Fibroblast of mammary gland (primary cell): Measurements from ENCODE around the gene MMP19.
"Not testable (repeated sequence)": the region's sequence is repeated elsewhere in the genome, so short reads cannot be mapped to it uniquely, and the experiment has no call there.

ENCODE experiments used
- DNase-seq: peaks from one replicate; pipeline ENCODE4 v3.0.0-alpha.2; 2010; ENCODE audit warnings: low read depth
- H3K4me3 ChIP-seq: 2 replicates; pipeline ENCODE4 v1.5.1; 2011; ENCODE audit warnings: low read depth, mild to moderate bottlenecking, low read length, moderate library complexity; ENCODE audit not compliant: control insufficient read depth
- TF ChIP-seq, protein P1 (sequence below): conservative IDR thresholded peaks from 2 replicates; pipeline ENCODE4 v1.5.1; 2011; ENCODE audit warnings: low read depth, low read length, inconsistent platforms; ENCODE audit not compliant: control insufficient read depth, insufficient read depth

MMP19 gene, protein sequence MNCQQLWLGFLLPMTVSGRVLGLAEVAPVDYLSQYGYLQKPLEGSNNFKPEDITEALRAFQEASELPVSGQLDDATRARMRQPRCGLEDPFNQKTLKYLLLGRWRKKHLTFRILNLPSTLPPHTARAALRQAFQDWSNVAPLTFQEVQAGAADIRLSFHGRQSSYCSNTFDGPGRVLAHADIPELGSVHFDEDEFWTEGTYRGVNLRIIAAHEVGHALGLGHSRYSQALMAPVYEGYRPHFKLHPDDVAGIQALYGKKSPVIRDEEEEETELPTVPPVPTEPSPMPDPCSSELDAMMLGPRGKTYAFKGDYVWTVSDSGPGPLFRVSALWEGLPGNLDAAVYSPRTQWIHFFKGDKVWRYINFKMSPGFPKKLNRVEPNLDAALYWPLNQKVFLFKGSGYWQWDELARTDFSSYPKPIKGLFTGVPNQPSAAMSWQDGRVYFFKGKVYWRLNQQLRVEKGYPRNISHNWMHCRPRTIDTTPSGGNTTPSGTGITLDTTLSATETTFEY

DNA sequence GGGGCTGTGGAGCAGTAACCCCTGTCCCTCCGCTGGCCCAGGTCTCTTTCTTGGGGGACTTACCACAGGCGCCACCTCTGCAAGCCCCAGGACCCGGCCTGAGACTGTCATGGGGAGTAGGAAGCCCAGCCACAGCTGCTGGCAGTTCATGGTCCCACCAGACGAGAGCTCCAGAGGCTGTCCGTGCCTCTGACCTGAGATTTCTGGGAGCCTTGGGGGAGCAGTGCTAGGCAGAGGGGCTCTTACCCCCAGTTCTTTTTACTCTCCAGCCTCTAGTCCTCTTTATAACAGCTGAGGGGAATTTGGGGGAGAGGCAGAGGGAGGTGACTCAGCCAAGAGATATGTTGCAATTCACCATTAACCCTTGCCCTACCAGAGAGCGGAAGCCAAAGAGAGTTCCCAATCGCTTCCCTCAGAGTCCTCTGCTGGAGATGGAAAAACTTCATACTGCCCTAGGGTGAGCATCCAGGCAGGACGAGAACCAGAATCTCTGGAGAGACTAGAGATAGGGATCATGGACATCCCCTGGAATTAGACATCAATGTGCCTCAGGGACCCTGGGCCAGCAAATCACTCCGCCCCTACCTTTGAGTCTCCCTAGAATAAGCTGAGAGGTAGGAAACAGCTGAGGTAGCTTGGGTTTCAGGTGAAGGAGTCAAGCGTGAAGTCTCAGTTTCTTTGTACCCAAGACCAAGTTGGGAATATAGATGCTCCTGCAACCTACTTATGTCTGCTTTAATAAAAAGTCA lies at the start of gene MMP19:
TSS of gene MMP19 (minus strand) at position 256 of the 749 bp plus-strand sequence. CDS start at position 150, 106 bp downstream.
- peak within 1 kb of the TSS; percentile 76 for H3K4me3 ChIP-seq
- DNase-seq = peak; percentile 88
- TF ChIP-seq, protein P1, sequence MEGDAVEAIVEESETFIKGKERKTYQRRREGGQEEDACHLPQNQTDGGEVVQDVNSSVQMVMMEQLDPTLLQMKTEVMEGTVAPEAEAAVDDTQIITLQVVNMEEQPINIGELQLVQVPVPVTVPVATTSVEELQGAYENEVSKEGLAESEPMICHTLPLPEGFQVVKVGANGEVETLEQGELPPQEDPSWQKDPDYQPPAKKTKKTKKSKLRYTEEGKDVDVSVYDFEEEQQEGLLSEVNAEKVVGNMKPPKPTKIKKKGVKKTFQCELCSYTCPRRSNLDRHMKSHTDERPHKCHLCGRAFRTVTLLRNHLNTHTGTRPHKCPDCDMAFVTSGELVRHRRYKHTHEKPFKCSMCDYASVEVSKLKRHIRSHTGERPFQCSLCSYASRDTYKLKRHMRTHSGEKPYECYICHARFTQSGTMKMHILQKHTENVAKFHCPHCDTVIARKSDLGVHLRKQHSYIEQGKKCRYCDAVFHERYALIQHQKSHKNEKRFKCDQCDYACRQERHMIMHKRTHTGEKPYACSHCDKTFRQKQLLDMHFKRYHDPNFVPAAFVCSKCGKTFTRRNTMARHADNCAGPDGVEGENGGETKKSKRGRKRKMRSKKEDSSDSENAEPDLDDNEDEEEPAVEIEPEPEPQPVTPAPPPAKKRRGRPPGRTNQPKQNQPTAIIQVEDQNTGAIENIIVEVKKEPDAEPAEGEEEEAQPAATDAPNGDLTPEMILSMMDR = no peak

DNA sequence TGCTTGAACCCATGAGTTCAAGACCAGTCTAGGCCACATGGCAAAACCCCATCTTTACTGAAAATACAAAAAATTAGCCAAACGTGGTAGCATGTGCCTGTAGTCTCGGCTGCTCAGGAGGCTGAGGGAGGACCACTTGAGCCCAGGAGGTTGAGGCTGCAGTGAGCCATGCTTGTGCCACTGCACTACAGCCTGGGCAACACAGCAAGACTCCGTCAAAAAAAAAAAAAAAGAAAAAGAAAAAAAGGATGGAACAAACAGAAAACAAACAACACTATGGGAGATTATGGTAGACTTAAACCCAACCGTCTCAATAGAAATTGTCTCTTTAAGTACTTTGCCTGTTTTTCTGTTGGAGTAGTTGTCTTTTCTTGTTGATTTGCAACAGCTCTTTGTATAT lies 48.6 kb upstream of the MMP19 start:
- DNase-seq = no peak
- H3K4me3 ChIP-seq = no peak overlapping the region
- TF ChIP-seq, protein P1 = no peak

DNA sequence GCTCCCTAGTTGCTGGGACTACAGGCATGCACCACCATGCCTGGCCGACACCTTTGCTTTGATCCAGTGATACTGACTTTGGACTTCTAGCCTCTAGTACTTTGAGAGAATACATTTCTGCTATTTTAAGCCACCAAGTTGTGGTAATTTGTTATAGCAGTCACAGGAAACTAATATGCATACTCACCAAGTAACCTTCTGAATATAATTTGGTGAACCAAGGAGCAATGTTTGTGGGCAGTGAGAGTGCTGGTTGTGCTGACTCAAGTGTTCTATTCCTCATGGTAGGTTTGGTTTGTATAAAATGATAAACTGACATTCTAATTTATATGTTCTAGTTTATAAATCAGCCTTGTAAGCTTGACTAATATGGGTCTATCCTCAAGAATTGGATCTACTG lies 42.4 kb upstream of the MMP19 start:
- H3K4me3 ChIP-seq = no peak overlapping the region
- peak; percentile 17 for DNase-seq
- TF ChIP-seq, protein P1 = no peak

DNA sequence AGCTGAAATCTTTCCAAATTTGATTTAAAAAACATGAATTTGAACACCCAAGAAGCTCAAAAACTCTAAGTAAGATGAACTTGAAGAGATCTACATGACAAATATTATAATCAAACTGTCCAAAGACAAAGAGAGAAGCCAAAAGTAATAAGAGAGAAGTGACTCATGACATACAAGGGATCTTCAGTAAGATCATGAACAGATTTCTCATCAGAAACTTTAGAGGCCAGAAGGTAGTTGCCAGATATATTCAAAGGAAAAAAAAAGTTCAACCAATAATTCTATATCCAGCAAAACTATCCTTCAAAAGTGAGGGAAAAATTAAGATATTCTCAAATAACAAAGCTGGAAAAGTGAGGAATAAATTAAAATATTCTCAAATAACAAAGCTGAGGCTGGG lies 35.1 kb upstream of the MMP19 start:
- TF ChIP-seq, protein P1 = no peak
- DNase-seq = peak; percentile 7
- H3K4me3 ChIP-seq = no peak overlapping the region

DNA sequence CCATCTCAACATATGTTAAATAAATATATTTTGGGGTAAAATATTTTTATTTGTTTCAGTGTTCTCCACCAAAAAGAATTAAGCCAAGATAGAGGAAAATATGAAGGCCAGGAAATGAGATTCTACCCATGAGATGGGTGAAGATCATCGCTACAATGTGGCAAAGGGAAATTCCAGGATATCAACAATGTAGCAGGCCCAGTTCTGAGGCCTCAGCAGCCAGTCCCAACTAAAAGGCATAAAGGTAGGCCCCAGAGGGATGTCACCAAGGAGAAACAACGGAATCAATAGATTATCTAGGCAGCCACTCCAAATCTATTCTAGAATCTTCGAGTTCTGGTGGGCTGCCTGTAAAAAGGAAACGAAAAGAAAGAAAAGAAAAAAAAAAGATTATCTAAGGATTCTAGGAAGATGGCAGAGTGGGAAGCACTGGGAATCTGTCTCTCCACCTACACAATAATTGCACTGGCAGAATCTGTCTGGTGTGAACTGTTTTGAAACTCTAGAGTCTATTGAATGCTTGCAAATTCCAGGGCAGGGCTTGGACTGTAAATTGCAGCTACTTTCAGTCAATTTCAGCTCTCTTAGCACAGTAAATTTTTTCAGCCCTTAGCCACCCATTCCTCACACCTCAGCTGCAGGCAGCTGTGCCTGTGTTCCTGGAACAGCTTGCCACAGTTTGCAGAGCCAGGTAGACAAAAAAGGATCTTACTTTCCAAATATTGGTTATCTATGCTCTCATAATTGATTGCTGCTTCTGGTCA lies 33.1 kb upstream of the MMP19 start:
- TF ChIP-seq, protein P1 = no peak
- no peak for DNase-seq
- no peak overlapping the region for H3K4me3 ChIP-seq

DNA sequence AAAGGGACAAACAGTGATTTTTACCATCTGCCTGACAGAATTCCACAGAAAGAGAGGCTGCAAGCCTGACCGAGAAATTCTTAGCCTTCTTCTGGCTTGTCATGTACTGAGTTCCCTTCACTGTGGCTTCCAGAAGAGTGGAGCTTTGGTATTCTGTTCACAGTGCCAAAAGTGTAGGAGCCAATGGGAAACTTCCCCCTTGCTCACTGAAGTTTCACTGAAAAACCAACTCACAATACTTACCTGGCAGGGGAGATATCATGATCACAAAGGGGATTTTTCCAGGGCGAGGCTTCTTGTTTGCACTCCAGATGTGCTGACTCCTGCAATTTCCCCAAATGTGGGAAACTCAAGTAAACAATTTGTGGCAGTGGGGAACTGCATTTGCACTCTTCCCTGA lies 31.7 kb upstream of the MMP19 start:
- H3K4me3 ChIP-seq = no peak overlapping the region
- DNase-seq = no peak
- TF ChIP-seq, protein P1 = no peak

DNA sequence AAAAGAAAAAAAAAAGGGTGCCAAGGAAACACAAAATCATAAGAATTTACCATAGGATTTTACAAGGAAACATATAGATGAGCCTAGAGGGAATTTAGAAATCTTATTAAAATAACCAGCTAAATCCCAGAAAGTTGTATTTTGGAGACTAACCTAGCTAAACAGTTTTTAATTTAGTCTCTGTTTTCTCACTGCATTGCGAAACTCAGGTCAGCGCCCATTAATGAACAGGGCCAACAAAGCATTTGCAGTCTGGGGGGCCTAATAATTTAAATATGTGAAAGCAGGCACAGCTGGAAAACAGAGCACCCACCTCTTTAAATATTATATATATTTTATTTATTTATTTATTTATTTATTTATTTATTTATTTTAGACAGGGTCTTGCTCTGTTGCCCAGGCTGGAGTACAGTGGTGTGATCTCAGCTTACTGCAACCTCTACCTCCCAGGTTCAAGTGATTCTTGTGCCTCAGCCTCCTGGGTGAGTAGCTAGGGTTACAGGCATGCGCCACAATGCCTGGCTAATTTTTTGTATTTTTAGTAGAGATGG lies 23.8 kb upstream of the MMP19 start:
- not testable (repeated sequence) for DNase-seq, H3K4me3 ChIP-seq
